Heart left ventricle (tissue), 16 donors: ENCODE data around the gene COL16A1. TPM values are rescaled to one million over a fixed set of nuclear protein-coding genes. Genes with fewer than 3 reads are reported as not detected.

Experiments used
- ATAC-seq, 4 donors: fragments of 200-7000 bp; cut with Tn5 transposase; one replicate each; pipeline ENCODE4 v1.9.1; 2020 to 2022; ENCODE audit warnings: moderate library complexity in 4 of 4, mild to moderate bottlenecking in 3 of 4, moderate number of reproducible peaks in 1 of 4
- DNase-seq, 5 donors: peaks; one replicate each; pipeline ENCODE4 v3.0.0-alpha.2; 2020
- H3K27ac ChIP-seq, 12 donors: fragments of 200-600 bp; sonication (generic) in 4 of 12; one replicate each; pipeline versions ENCODE4 v1.5.0 to v1.8.0; 2016 to 2022; ENCODE audit warnings: mild to moderate bottlenecking in 2 of 12
- H3K27me3 ChIP-seq, 9 donors: fragments of 200-600 bp; sonication (generic) in 2 of 9; one replicate each; pipeline versions ENCODE4 v1.5.1 to v1.8.0; 2016 to 2022; ENCODE audit warnings: mild to moderate bottlenecking in 3 of 9
- H3K36me3 ChIP-seq, 9 donors: fragments of 200-600 bp; sonication (generic) in 2 of 9; one replicate each; pipeline versions ENCODE4 v1.5.0 to v1.8.0; 2018 to 2022; ENCODE audit warnings: mild to moderate bottlenecking in 2 of 9
- H3K4me1 ChIP-seq, 12 donors: fragments of 200-600 bp; sonication (generic) in 4 of 12; one replicate each; pipeline versions ENCODE4 v1.5.0 to v1.8.0; 2016 to 2022; ENCODE audit warnings: mild to moderate bottlenecking in 3 of 12
- H3K4me3 ChIP-seq, 12 donors: fragments of 200-600 bp; sonication (generic) in 4 of 12; one replicate each; pipeline versions ENCODE4 v1.5.0 to v1.8.0; 2017 to 2022; ENCODE audit warnings: mild to moderate bottlenecking in 9 of 12, moderate library complexity in 4 of 12
- H3K9me3 ChIP-seq, 12 donors: fragments of 200-600 bp; sonication (generic) in 4 of 12; one replicate each; pipeline versions ENCODE4 v1.5.0 to v1.8.0; 2016 to 2022; ENCODE audit warnings: mild to moderate bottlenecking in 1 of 12
- CTCF ChIP-seq, 12 donors: fragments of 200-600 bp; sonication (generic) in 4 of 12; IDR thresholded peaks; one replicate each; pipeline versions ENCODE4 v1.5.0 to v1.8.0; 2018 to 2022; ENCODE audit warnings: antibody characterized with exemption in 12 of 12, mild to moderate bottlenecking in 5 of 12
- POLR2A ChIP-seq, 2 donors: fragments of 450-650 bp; IDR thresholded peaks; one replicate each; pipeline ENCODE4 v1.6.1; 2017; ENCODE audit warnings: antibody characterized with exemption in 2 of 2, mild to moderate bottlenecking in 2 of 2, moderate library complexity in 2 of 2
- WGBS, 4 donors: extraction: QIAGEN DNeasy Blood & Tissue Kit in 2 of 4; methylation state at CpG; one replicate each; pipeline versions ENCODE4 v1.1.5 to v1.1.7; 2013 to 2018; 5-methylcytosine and 5-hydroxymethylcytosine counted together
- intact Hi-C, 10 donors: fragments of 100-400 bp; cut with DNase I; formaldehyde crosslinking; loops; one replicate each; pipeline versions ENCODE4 v1.11.1 to v1.14.2; 2022
- polyA plus RNA-seq, 2 donors: library from polyadenylated mRNA; stranded (reverse); fragments of 200-250 nt; gene quantifications; one replicate each; pipeline ENCODE4 v1.2.3, GENCODE V29; 2013
- total RNA-seq, 9 donors: library from RNA; depleted of rRNA in 2 of 9; stranded (reverse); fragments of >200 nt in 2 of 9; fragmentation: NEBNext Ultra II Directional in 3 of 9; extraction: Animal tissue kit (Norgen Biotek cat#: 25700) in 3 of 9; gene quantifications; one replicate each; pipeline versions ENCODE4 v1.1.0 to v1.2.4, GENCODE V29; 2016 to 2023
- donor health status: ischemic (EF 13 %, LVEDD 7.1; RV severe dilation, severe dysfunction).
- donor health status: healthy with polysubstance abuse.
- donor health status: DM: no; HTN: yes; CAD: no.
- donor health status: DM: no; HTN: no; CAD: no.
- donor health status: ischemic (EF 25% LVEDD 6.9; RV normal size, moderate dysfunction).
- donor health status: ischemic (EF 25% LVEDD 5.7; RV mildly dilated, moderate dysfunction).
- donor health status: healthy.
- donor health status: DM: yes; HTN: yes; CAD: no.
- donor health status: ischemic (EF 35%, LVEDD 5.7; RV mildly dilated, moderate dysfunction).
- donor health status: nonischemic (EF 11% LVEDD 7.7; RV severe dilation, severe dysfunction).
- donor health status: DM: yes; HTN: yes; CAD: no.
- donor health status: PGD.
- donor health status: ischemic (EF 29% LVEDD 5.4; RV normal size, mild dysfunction).
- donor health status: nonischemic (EF 23%, LVEDD 6.1; RV moderate dilation, normal function).

Gene COL16A1
- total and polyA plus RNA-seq, 11 donors = 7.5 to 24.1 (median 13.1) TPM

- TF ChIP-seq POLR2A (IDR thresholded peaks at IDR 0.05) (no peak), CTCF (IDR thresholded peaks at IDR 0.05) (no peak)
- H3K36me3 ChIP-seq = peaks cover 0 to 15% (median 0%) of the 10 kb centered on the region in 9 donors
- no peaks in the 10 kb centered on the region for H3K9me3 ChIP-seq
- 53 to 70% (median 61%) methylated on average over 9 of the region's 9 CpGs for WGBS, 4 donors
- H3K27me3 ChIP-seq = no peaks in the 10 kb centered on the region
- no peak overlapping the region for H3K4me3 ChIP-seq
- H3K27ac ChIP-seq = peak overlapping the region; percentile 34 to 98 (median 72)
- ATAC-seq (peak in 1 of 4 donors; percentile 3), DNase-seq (peak in 2 of 5 donors; percentile 44 to 53)
- intact Hi-C loops = no loop called here
- H3K4me1 ChIP-seq = peaks cover 0 to 62% (median 38%) of the 10 kb centered on the region in 12 donors
These were observed 55.0 kb downstream of the COL16A1 start for GRCh38 chr1:31648641-31649357.

- Histone ChIP-seq H3K4me1 (peaks cover 0 to 68% (median 44%) of the 10 kb centered on the region in 12 donors), H3K4me3 (no peak overlapping the region), H3K27me3 (no peaks in the 10 kb centered on the region), H3K9me3 (no peaks in the 10 kb centered on the region), H3K27ac (peak overlapping the region in 11 of 12 donors; percentile 45 to 98 (median 70)), H3K36me3 (peaks cover 0 to 12% (median 0%) of the 10 kb centered on the region in 9 donors)
- intact Hi-C loops = no loop called here
- WGBS, 4 donors = 59 to 72% (median 64%) methylated on average over 2 of the region's 2 CpGs
- ATAC-seq (no peak), DNase-seq (no peak)
- TF ChIP-seq POLR2A (IDR thresholded peaks at IDR 0.05) = no peak
- no peak for TF ChIP-seq CTCF (IDR thresholded peaks at IDR 0.05)
These were observed 55.6 kb downstream of the COL16A1 start for GRCh38 chr1:31648190-31648589.

- no peak for TF ChIP-seq CTCF (IDR thresholded peaks at IDR 0.05)
- TF ChIP-seq POLR2A (IDR thresholded peaks at IDR 0.05) = no peak
- no peaks in the 10 kb centered on the region for H3K27me3 ChIP-seq
- DNase-seq (no peak), ATAC-seq (no peak)
- intact Hi-C loops = no loop called here
- 46 to 63% (median 61%) methylated on average over 2 of the region's 2 CpGs for WGBS, 4 donors
- no peaks in the 10 kb centered on the region for H3K9me3 ChIP-seq
- no peak overlapping the region for H3K4me3 ChIP-seq
- peaks cover 0 to 79% (median 54%) of the 10 kb centered on the region in 12 donors for H3K4me1 ChIP-seq
- H3K36me3 ChIP-seq = peaks cover 0 to 10% (median 0%) of the 10 kb centered on the region in 9 donors
- peak overlapping the region in 9 of 12 donors; percentile 63 to 98 (median 73) for H3K27ac ChIP-seq
These were observed 56.7 kb downstream of the COL16A1 start for GRCh38 chr1:31647106-31647505.

- 93 to 99% (median 97%) methylated on average over 4 of the region's 4 CpGs for WGBS, 4 donors
- peaks cover 0 to 4% (median 0%) of the 10 kb centered on the region in 9 donors for H3K36me3 ChIP-seq
- DNase-seq (no peak), ATAC-seq (no peak)
- intact Hi-C loops = no loop called here
- TF ChIP-seq CTCF (IDR thresholded peaks at IDR 0.05) = no peak
- TF ChIP-seq POLR2A (IDR thresholded peaks at IDR 0.05) = no peak
- peak overlapping the region in 9 of 12 donors; percentile 0 to 98 (median 73) for H3K27ac ChIP-seq
- H3K9me3 ChIP-seq = no peaks in the 10 kb centered on the region
- no peak overlapping the region for H3K4me3 ChIP-seq
- no peaks in the 10 kb centered on the region for H3K27me3 ChIP-seq
- peaks cover 0 to 86% (median 57%) of the 10 kb centered on the region in 12 donors for H3K4me1 ChIP-seq
These were observed 57.4 kb downstream of the COL16A1 start for GRCh38 chr1:31646259-31646960.
